Measurements from ENCODE around the gene METTL25B.

Gene METTL25B

DNA sequence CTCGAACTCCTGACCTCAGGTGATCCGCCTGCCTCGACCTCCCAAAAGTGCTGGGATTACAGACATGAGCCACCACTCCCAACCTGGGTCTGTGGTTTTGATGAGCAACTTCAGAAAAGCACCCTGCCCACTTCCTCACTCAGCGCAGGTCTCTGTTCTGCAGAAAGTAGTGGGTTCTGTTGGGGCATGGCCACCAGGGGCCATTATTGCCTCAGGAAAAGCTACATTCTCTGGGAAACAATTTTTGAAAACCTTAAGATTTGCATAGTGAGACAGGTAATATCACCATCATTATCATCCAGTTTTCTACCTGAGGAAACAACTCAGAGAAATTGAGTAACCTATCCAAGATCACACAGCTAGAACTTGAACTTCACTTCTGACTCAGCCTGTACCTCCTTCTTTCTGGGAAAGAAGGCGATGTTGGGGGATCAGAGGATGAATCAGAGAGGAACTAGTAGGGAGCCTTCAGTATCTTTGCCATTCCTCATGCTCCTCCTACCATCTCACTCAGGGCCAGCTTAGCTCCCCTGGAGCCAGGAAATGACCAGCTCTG lies 44.0 kb upstream of the METTL25B start:
- Histone ChIP-seq H3K4me2 (ENCODE audit: low read length) (peak overlapping the region; percentile 26), H3K27ac (ENCODE audit: low read length) (no peak overlapping the region), H2AFZ (ENCODE audit: low read depth, low read length) (no peak overlapping the region), H3K4me1 (ENCODE audit: low read length) (peaks cover 24% of the 10 kb centered on the region), H3K27me3 (ENCODE audit: low read depth, low read length) (peaks cover 56% of the 10 kb centered on the region), H3K36me3 (replicated peaks; ENCODE audit: low read depth, low read length) (no peaks in the 10 kb centered on the region), H3K9ac (ENCODE audit: low read length) (no peak overlapping the region), H3K79me2 (ENCODE audit: low read length) (no peaks in the 10 kb centered on the region), H3K9me3 (ENCODE audit: insufficient read depth, low read length) (no peaks in the 10 kb centered on the region), H4K20me1 (ENCODE audit: insufficient read depth, low read length) (no peaks in the 10 kb centered on the region), H3K4me3 (ENCODE audit: low read length) (no peak overlapping the region)
- TF ChIP-seq EZH2phosphoT487 (IDR thresholded peaks at IDR 0.05; ENCODE audit: low read depth), result no peak
- TF ChIP-seq, protein P1, sequence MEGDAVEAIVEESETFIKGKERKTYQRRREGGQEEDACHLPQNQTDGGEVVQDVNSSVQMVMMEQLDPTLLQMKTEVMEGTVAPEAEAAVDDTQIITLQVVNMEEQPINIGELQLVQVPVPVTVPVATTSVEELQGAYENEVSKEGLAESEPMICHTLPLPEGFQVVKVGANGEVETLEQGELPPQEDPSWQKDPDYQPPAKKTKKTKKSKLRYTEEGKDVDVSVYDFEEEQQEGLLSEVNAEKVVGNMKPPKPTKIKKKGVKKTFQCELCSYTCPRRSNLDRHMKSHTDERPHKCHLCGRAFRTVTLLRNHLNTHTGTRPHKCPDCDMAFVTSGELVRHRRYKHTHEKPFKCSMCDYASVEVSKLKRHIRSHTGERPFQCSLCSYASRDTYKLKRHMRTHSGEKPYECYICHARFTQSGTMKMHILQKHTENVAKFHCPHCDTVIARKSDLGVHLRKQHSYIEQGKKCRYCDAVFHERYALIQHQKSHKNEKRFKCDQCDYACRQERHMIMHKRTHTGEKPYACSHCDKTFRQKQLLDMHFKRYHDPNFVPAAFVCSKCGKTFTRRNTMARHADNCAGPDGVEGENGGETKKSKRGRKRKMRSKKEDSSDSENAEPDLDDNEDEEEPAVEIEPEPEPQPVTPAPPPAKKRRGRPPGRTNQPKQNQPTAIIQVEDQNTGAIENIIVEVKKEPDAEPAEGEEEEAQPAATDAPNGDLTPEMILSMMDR (IDR thresholded peaks at IDR 0.05; ENCODE audit: low read depth, low read length), result peak; percentile 45

GRCh38 chr1:156689035-156689952 lies 39.0 kb upstream of the METTL25B start:
- H3K79me2 ChIP-seq (ENCODE audit: low read length), result no peaks in the 10 kb centered on the region
- peaks cover 17% of the 10 kb centered on the region for H3K4me1 ChIP-seq (ENCODE audit: low read length)
- H3K27ac ChIP-seq (ENCODE audit: low read length), result no peak overlapping the region
- peak overlapping the region; percentile 61 for H3K4me3 ChIP-seq (ENCODE audit: low read length)
- no peaks in the 10 kb centered on the region for H3K9me3 ChIP-seq (ENCODE audit: insufficient read depth, low read length)
- peaks cover 64% of the 10 kb centered on the region for H3K27me3 ChIP-seq (ENCODE audit: low read depth, low read length)
- peak overlapping the region; percentile 32; the same call in 1 of the 2 replicates for H3K9ac ChIP-seq (ENCODE audit: low read length)
- no peaks in the 10 kb centered on the region for H4K20me1 ChIP-seq (ENCODE audit: insufficient read depth, low read length)
- peak overlapping the region; percentile 86 for H3K4me2 ChIP-seq (ENCODE audit: low read length)
- TF ChIP-seq EZH2phosphoT487 (IDR thresholded peaks at IDR 0.05; ENCODE audit: low read depth), result no peak
- TF ChIP-seq, protein P1 (IDR thresholded peaks at IDR 0.05; ENCODE audit: low read depth, low read length), result peak; percentile 92
- peak overlapping the region; percentile 74 for H2AFZ ChIP-seq (ENCODE audit: low read depth, low read length)
- H3K36me3 ChIP-seq (replicated peaks; ENCODE audit: low read depth, low read length), result no peaks in the 10 kb centered on the region

- Histone ChIP-seq H3K4me1 (ENCODE audit: low read length) (peaks cover 11% of the 10 kb centered on the region), H3K9me3 (ENCODE audit: insufficient read depth, low read length) (no peaks in the 10 kb centered on the region), H3K79me2 (ENCODE audit: low read length) (no peaks in the 10 kb centered on the region), H3K27me3 (ENCODE audit: low read depth, low read length) (peaks cover 56% of the 10 kb centered on the region), H3K36me3 (replicated peaks; ENCODE audit: low read depth, low read length) (no peaks in the 10 kb centered on the region), H2AFZ (ENCODE audit: low read depth, low read length) (no peak overlapping the region), H3K27ac (ENCODE audit: low read length) (no peak overlapping the region), H3K4me2 (ENCODE audit: low read length) (peak overlapping the region; percentile 86), H4K20me1 (ENCODE audit: insufficient read depth, low read length) (no peaks in the 10 kb centered on the region), H3K4me3 (ENCODE audit: low read length) (peak overlapping the region; percentile 61; the same call in 1 of the 2 replicates), H3K9ac (ENCODE audit: low read length) (no peak overlapping the region)
- no peak for TF ChIP-seq EZH2phosphoT487 (IDR thresholded peaks at IDR 0.05; ENCODE audit: low read depth)
- TF ChIP-seq, protein P1 (IDR thresholded peaks at IDR 0.05; ENCODE audit: low read depth, low read length), result no peak
Measured at GRCh38 chr1:156689953-156690674, 38.2 kb upstream of the METTL25B start.

GRCh38 chr1:156690675-156691036 lies 37.6 kb upstream of the METTL25B start:
- H3K4me2 ChIP-seq (ENCODE audit: low read length), result no peak overlapping the region
- H3K27ac ChIP-seq (ENCODE audit: low read length), result no peak overlapping the region
- peaks cover 11% of the 10 kb centered on the region for H3K4me1 ChIP-seq (ENCODE audit: low read length)
- H3K27me3 ChIP-seq (ENCODE audit: low read depth, low read length), result peaks cover 51% of the 10 kb centered on the region
- TF ChIP-seq EZH2phosphoT487 (IDR thresholded peaks at IDR 0.05; ENCODE audit: low read depth), result no peak
- TF ChIP-seq, protein P1 (IDR thresholded peaks at IDR 0.05; ENCODE audit: low read depth, low read length), result no peak
- no peak overlapping the region for H2AFZ ChIP-seq (ENCODE audit: low read depth, low read length)
- no peaks in the 10 kb centered on the region for H3K9me3 ChIP-seq (ENCODE audit: insufficient read depth, low read length)
- no peaks in the 10 kb centered on the region for H3K36me3 ChIP-seq (replicated peaks; ENCODE audit: low read depth, low read length)
- H3K4me3 ChIP-seq (ENCODE audit: low read length), result no peak overlapping the region
- H3K79me2 ChIP-seq (ENCODE audit: low read length), result no peaks in the 10 kb centered on the region
- H3K9ac ChIP-seq (ENCODE audit: low read length), result no peak overlapping the region
- no peaks in the 10 kb centered on the region for H4K20me1 ChIP-seq (ENCODE audit: insufficient read depth, low read length)
